ENCODE results near the gene MAPK11. TPM values are rescaled to one million over a fixed set of nuclear protein-coding genes. Genes with fewer than 3 reads are reported as not detected.

Gene MAPK11
- total RNA-seq, 1 experiment from 2014 or later: 19.3 TPM

GRCh38 chr22:50253046-50253915 lies 16.9 kb downstream of the MAPK11 start:
- peak overlapping the region; percentile 99; the same call in 1 of the 2 replicates for H3K27ac ChIP-seq (ENCODE audit: low read depth, low read length)
- H3K9ac ChIP-seq (ENCODE audit: low read length): no peak overlapping the region
- H3K4me2 ChIP-seq (ENCODE audit: low read length): no peak overlapping the region
- peaks cover 8 to 36% of the 10 kb centered on the region in 2 experiments; a peak in 3 of 4 replicates for H3K4me1 ChIP-seq (ENCODE audit: control insufficient read depth in 1 of 2, insufficient read depth in 2 of 2, low read length in 2 of 2)
- H3K9me2 ChIP-seq (ENCODE audit: insufficient read depth): no peaks in the 10 kb centered on the region
- POLR2A ChIA-PET: interaction anchor here (0.9 kb wide), 1 partner anchor 9 kb away, joined by 4 read pairs; no protein-coding TSS in a partner anchor
- BruUV-seq (replicated peaks): no TSS peak
- no peaks in the 10 kb centered on the region for H4K20me1 ChIP-seq (ENCODE audit: insufficient read depth)
- peaks cover 0 to 11% of the 10 kb centered on the region in 2 experiments; a peak in 2 of 4 replicates for H3K36me3 ChIP-seq (ENCODE audit: control insufficient read depth in 1 of 2, insufficient read depth in 2 of 2, low read length in 2 of 2)
- intact Hi-C loops (cut with micrococcal nuclease): loop anchor here (5.0 kb wide), 1 partner anchor 244 kb away; no protein-coding TSS in a partner anchor
- DNase-seq (ENCODE audit: low read depth, low spot score): no peak
- no peak for TF ChIP-seq EZH2phosphoT487 (IDR thresholded peaks at IDR 0.05; ENCODE audit: borderline replicate concordance)
- ATAC-seq: no peak
- H3K4me3 ChIP-seq (replicated peaks in 1 of 2; ENCODE audit: low read depth in 1 of 2, low read length in 2 of 2): no peak overlapping the region
- CTCF ChIA-PET: interaction anchor here (0.6 to 3.0 kb wide), 7 partner anchors 8 to 90 kb away, joined by 3 to 17 read pairs (median 4); partner anchors contain the start of gene MAPK12
- peaks cover 22% of the 10 kb centered on the region; the same call in 1 of the 2 replicates for H3K79me2 ChIP-seq (ENCODE audit: insufficient read depth, low read length)
- H3K27me3 ChIP-seq (ENCODE audit: insufficient read depth, low read length): no peaks in the 10 kb centered on the region
- no peaks in the 10 kb centered on the region for H3K9me3 ChIP-seq (ENCODE audit: control insufficient read depth in 1 of 2, insufficient read depth in 1 of 2, low read depth in 1 of 2, low read length in 2 of 2)
- RAD21 ChIA-PET (ENCODE audit: low non-redundant PET in 1 of 2, low total read pairs in 2 of 2, uncharacterized antibody in 2 of 2, unreplicated experiment in 2 of 2): interaction anchor here (0.6 to 1.3 kb wide), 4 partner anchors 71 to 113 kb away, joined by 3 to 5 read pairs (median 4); no protein-coding TSS in a partner anchor
- H2AFZ ChIP-seq (ENCODE audit: low read depth, low read length, poor library complexity, severe bottlenecking): no peak overlapping the region

GRCh38 chr22:50252082-50253045 lies 17.8 kb downstream of the MAPK11 start:
- peak overlapping the region; percentile 96 for H3K9ac ChIP-seq (ENCODE audit: low read length)
- H3K9me2 ChIP-seq (ENCODE audit: insufficient read depth): no peaks in the 10 kb centered on the region
- intact Hi-C loops (cut with micrococcal nuclease): loop anchor here (1.0 to 5.0 kb wide), 3 partner anchors 90 to 245 kb away; no protein-coding TSS in a partner anchor
- H3K79me2 ChIP-seq (ENCODE audit: insufficient read depth, low read length): peaks cover 25% of the 10 kb centered on the region
- no peak overlapping the region for H3K4me3 ChIP-seq (replicated peaks in 1 of 2; ENCODE audit: low read depth in 1 of 2, low read length in 2 of 2)
- TF ChIP-seq RAD21 (IDR thresholded peaks at IDR 0.05; ENCODE audit: low read depth): peak; percentile 94
- peak; percentile 75 to 92 (median 75) for TF ChIP-seq CTCF (IDR thresholded peaks at IDR 0.05 in 2 of 3, conservative IDR thresholded peaks at IDR 0.05 in 1 of 3; ENCODE audit: borderline replicate concordance in 1 of 3, insufficient read depth in 1 of 3, low read depth in 2 of 3, low read length in 2 of 3)
- TF ChIP-seq ZFX (IDR thresholded peaks at IDR 0.05): no peak; the same call in 1 of the 2 replicates
- ChIA-PET CTCF (interaction anchor here (0.6 to 3.0 kb wide), 9 partner anchors 9 to 369 kb away, joined by 3 to 17 read pairs (median 6); partner anchors contain the start of gene MAPK12), POLR2A (interaction anchor here (0.6 to 1.7 kb wide), 4 partner anchors 9 to 76 kb away, joined by 3 to 5 read pairs (median 4); partner anchors contain the start of gene MAPK12), RAD21 (ENCODE audit: low non-redundant PET in 1 of 2, low total read pairs in 2 of 2, uncharacterized antibody in 2 of 2, unreplicated experiment in 2 of 2) (interaction anchor here (0.6 to 1.3 kb wide), 4 partner anchors 72 to 114 kb away, joined by 3 to 5 read pairs (median 4); no protein-coding TSS in a partner anchor)
- peak; percentile 70 for ATAC-seq
- H4K20me1 ChIP-seq (ENCODE audit: insufficient read depth): no peaks in the 10 kb centered on the region
- peaks cover 12 to 45% of the 10 kb centered on the region in 2 experiments; a peak in 3 of 4 replicates for H3K4me1 ChIP-seq (ENCODE audit: control insufficient read depth in 1 of 2, insufficient read depth in 2 of 2, low read length in 2 of 2)
- peak overlapping the region; percentile 98 for H3K4me2 ChIP-seq (ENCODE audit: low read length)
- peaks cover 0 to 11% of the 10 kb centered on the region in 2 experiments; a peak in 2 of 4 replicates for H3K36me3 ChIP-seq (ENCODE audit: control insufficient read depth in 1 of 2, insufficient read depth in 2 of 2, low read length in 2 of 2)
- peak overlapping the region; percentile 99 for H3K27ac ChIP-seq (ENCODE audit: low read depth, low read length)
- H3K27me3 ChIP-seq (ENCODE audit: insufficient read depth, low read length): no peaks in the 10 kb centered on the region
- no peak for DNase-seq (ENCODE audit: low read depth, low spot score)
- H2AFZ ChIP-seq (ENCODE audit: low read depth, low read length, poor library complexity, severe bottlenecking): no peak overlapping the region
- no TSS peak for BruUV-seq (replicated peaks)
- no peaks in the 10 kb centered on the region for H3K9me3 ChIP-seq (ENCODE audit: control insufficient read depth in 1 of 2, insufficient read depth in 1 of 2, low read depth in 1 of 2, low read length in 2 of 2)
